ENCODE results near the gene UMODL1. TPM values are rescaled to one million over a fixed set of nuclear protein-coding genes. Genes with fewer than 3 reads are reported as not detected.

UMODL1 gene
- total RNA-seq, 3 donors from 2014 or later: not detected

- ATAC-seq: no peak
- Mint-ChIP-seq H3K4me3 (no peak overlapping the region), H3K9me3 (no peaks in the 10 kb centered on the region), H3K27me3 (ENCODE audit: low read depth) (peaks cover 4% of the 10 kb centered on the region), H3K36me3 (ENCODE audit: insufficient read depth) (no peaks in the 10 kb centered on the region), H3K4me1 (ENCODE audit: low read depth) (peaks cover 23% of the 10 kb centered on the region)
- DNase-seq: no peak
These were observed 86.6 kb downstream of the UMODL1 start for GRCh38 chr21:42157606-42158310.

- ATAC-seq (no peak), DNase-seq (no peak)
- Mint-ChIP-seq H3K36me3 (ENCODE audit: insufficient read depth) (no peaks in the 10 kb centered on the region), H3K27me3 (ENCODE audit: low read depth) (peaks cover 3% of the 10 kb centered on the region), H3K4me1 (ENCODE audit: low read depth) (peaks cover 25% of the 10 kb centered on the region), H3K9me3 (no peaks in the 10 kb centered on the region), H3K4me3 (no peak overlapping the region)
These were observed 87.7 kb downstream of the UMODL1 start for GRCh38 chr21:42158846-42159245.

- peaks cover 29% of the 10 kb centered on the region for H3K4me1 Mint-ChIP-seq (ENCODE audit: low read depth)
- peaks cover 3% of the 10 kb centered on the region for H3K27me3 Mint-ChIP-seq (ENCODE audit: low read depth)
- H3K36me3 Mint-ChIP-seq (ENCODE audit: insufficient read depth): no peaks in the 10 kb centered on the region
- no peak overlapping the region for H3K4me3 Mint-ChIP-seq
- DNase-seq (no peak), ATAC-seq (no peak)
- no peaks in the 10 kb centered on the region for H3K9me3 Mint-ChIP-seq
These were observed 88.5 kb downstream of the UMODL1 start for GRCh38 chr21:42159560-42160110.

GRCh38 chr21:42160111-42160721 lies 89.1 kb downstream of the UMODL1 start:
- Mint-ChIP-seq H3K27me3 (ENCODE audit: low read depth) (peaks cover 2% of the 10 kb centered on the region), H3K9me3 (no peaks in the 10 kb centered on the region), H3K4me1 (ENCODE audit: low read depth) (peaks cover 31% of the 10 kb centered on the region), H3K36me3 (ENCODE audit: insufficient read depth) (no peaks in the 10 kb centered on the region), H3K4me3 (no peak overlapping the region)
- ATAC-seq: no peak
- DNase-seq: no peak

GRCh38 chr21:42160765-42161164 lies 89.6 kb downstream of the UMODL1 start:
- H3K4me3 Mint-ChIP-seq: no peak overlapping the region
- no peaks in the 10 kb centered on the region for H3K27me3 Mint-ChIP-seq (ENCODE audit: low read depth)
- H3K36me3 Mint-ChIP-seq (ENCODE audit: insufficient read depth): no peaks in the 10 kb centered on the region
- H3K9me3 Mint-ChIP-seq: no peaks in the 10 kb centered on the region
- peaks cover 31% of the 10 kb centered on the region for H3K4me1 Mint-ChIP-seq (ENCODE audit: low read depth)
- no peak for DNase-seq
- ATAC-seq: no peak

GRCh38 chr21:42161401-42161955 lies 90.4 kb downstream of the UMODL1 start:
- Mint-ChIP-seq H3K27me3 (ENCODE audit: low read depth) (no peaks in the 10 kb centered on the region), H3K36me3 (ENCODE audit: insufficient read depth) (no peaks in the 10 kb centered on the region), H3K4me3 (no peak overlapping the region), H3K4me1 (ENCODE audit: low read depth) (peaks cover 31% of the 10 kb centered on the region), H3K9me3 (no peaks in the 10 kb centered on the region)
- no peak for ATAC-seq
- DNase-seq: no peak

- Mint-ChIP-seq H3K9me3 (no peaks in the 10 kb centered on the region), H3K4me3 (no peak overlapping the region), H3K4me1 (ENCODE audit: low read depth) (peaks cover 31% of the 10 kb centered on the region), H3K27me3 (ENCODE audit: low read depth) (no peaks in the 10 kb centered on the region), H3K36me3 (ENCODE audit: insufficient read depth) (no peaks in the 10 kb centered on the region)
- DNase-seq (no peak), ATAC-seq (peak in 1 of 2 donors; percentile 29)
These were observed 91.0 kb downstream of the UMODL1 start for GRCh38 chr21:42161956-42162681.

- ATAC-seq: peak in 1 of 2 donors; percentile 29
- H3K9me3 Mint-ChIP-seq: no peaks in the 10 kb centered on the region
- no peak overlapping the region for H3K4me3 Mint-ChIP-seq
- DNase-seq: no peak
- no peaks in the 10 kb centered on the region for H3K27me3 Mint-ChIP-seq (ENCODE audit: low read depth)
- H3K36me3 Mint-ChIP-seq (ENCODE audit: insufficient read depth): no peaks in the 10 kb centered on the region
- H3K4me1 Mint-ChIP-seq (ENCODE audit: low read depth): peaks cover 31% of the 10 kb centered on the region
These were observed 91.9 kb downstream of the UMODL1 start for GRCh38 chr21:42162831-42163510.

- Mint-ChIP-seq H3K4me3 (no peak overlapping the region), H3K9me3 (no peaks in the 10 kb centered on the region), H3K4me1 (ENCODE audit: low read depth) (peaks cover 31% of the 10 kb centered on the region), H3K27me3 (ENCODE audit: low read depth) (no peaks in the 10 kb centered on the region), H3K36me3 (ENCODE audit: insufficient read depth) (no peaks in the 10 kb centered on the region)
- DNase-seq (no peak), ATAC-seq (no peak)
These were observed 92.4 kb downstream of the UMODL1 start for GRCh38 chr21:42163511-42163863.

- Mint-ChIP-seq H3K27me3 (ENCODE audit: low read depth) (no peaks in the 10 kb centered on the region), H3K4me3 (no peak overlapping the region), H3K4me1 (ENCODE audit: low read depth) (peaks cover 31% of the 10 kb centered on the region), H3K9me3 (no peaks in the 10 kb centered on the region), H3K36me3 (ENCODE audit: insufficient read depth) (no peaks in the 10 kb centered on the region)
- ATAC-seq: peak; percentile 61 to 62
- DNase-seq: peak; percentile 48
These were observed 93.1 kb downstream of the UMODL1 start for GRCh38 chr21:42164064-42164789.

GRCh38 chr21:42164818-42165217 lies 93.7 kb downstream of the UMODL1 start:
- ATAC-seq (no peak), DNase-seq (no peak)
- H3K4me3 Mint-ChIP-seq: no peak overlapping the region

GRCh38 chr21:42165901-42166300 lies 94.8 kb downstream of the UMODL1 start:
- H3K27me3 Mint-ChIP-seq (ENCODE audit: low read depth): no peaks in the 10 kb centered on the region
- H3K4me1 Mint-ChIP-seq (ENCODE audit: low read depth): peaks cover 26% of the 10 kb centered on the region
- H3K4me3 Mint-ChIP-seq: no peak overlapping the region
- H3K36me3 Mint-ChIP-seq (ENCODE audit: insufficient read depth): no peaks in the 10 kb centered on the region
- no peak for DNase-seq
- no peaks in the 10 kb centered on the region for H3K9me3 Mint-ChIP-seq
- ATAC-seq: no peak

More at GRCh38 chr21:42164818-42165217, 93.7 kb downstream of the UMODL1 start:
- Mint-ChIP-seq H3K27me3 (ENCODE audit: low read depth) (no peaks in the 10 kb centered on the region), H3K36me3 (ENCODE audit: insufficient read depth) (no peaks in the 10 kb centered on the region), H3K4me1 (ENCODE audit: low read depth) (peaks cover 28% of the 10 kb centered on the region), H3K9me3 (no peaks in the 10 kb centered on the region)

- Mint-ChIP-seq H3K4me1 (ENCODE audit: low read depth) (peaks cover 3% of the 10 kb centered on the region), H3K36me3 (ENCODE audit: insufficient read depth) (no peaks in the 10 kb centered on the region), H3K4me3 (no peak overlapping the region), H3K27me3 (ENCODE audit: low read depth) (no peaks in the 10 kb centered on the region), H3K9me3 (no peaks in the 10 kb centered on the region)
- DNase-seq: no peak
- no peak for ATAC-seq
These were observed 98.6 kb downstream of the UMODL1 start for GRCh38 chr21:42169758-42170157.
